ENCODE measurements around the gene IGSF11.

GRCh38 chr3:118868051-118868450 lies 166.6 kb downstream of the IGSF11 start:
- no peak for TF ChIP-seq CTCF (IDR thresholded peaks at IDR 0.05; ENCODE audit: insufficient read depth, low read depth, low read length)
- no peak for TF ChIP-seq EZH2 (IDR thresholded peaks at IDR 0.05; ENCODE audit: insufficient read depth, low read length)
